GM18519 (cell line): ENCODE measurements around the gene IL17RD.
"Not testable (repeated sequence)": the region's sequence is repeated elsewhere in the genome, so short reads cannot be mapped to it uniquely, and the experiment has no call there.

Experiments used
- ATAC-seq: cut with Tn5 transposase; IDR thresholded peaks from one replicate; pipeline ENCODE4 v1.9.1; 2021; ENCODE audit warnings: mild to moderate bottlenecking, moderate library complexity; ENCODE audit not compliant: unreplicated experiment, low FRiP score

IL17RD gene

GRCh38 chr3:57097536-57097935, 67.6 kb downstream of the IL17RD start:
- ATAC-seq: no peak

- ATAC-seq: no peak
Observed at GRCh38 chr3:57095363-57095762, 69.8 kb downstream of the IL17RD start.

GRCh38 chr3:57094575-57094974, 70.6 kb downstream of the IL17RD start:
- no peak for ATAC-seq

- ATAC-seq: no peak
Observed at GRCh38 chr3:57093971-57094535, 71.1 kb downstream of the IL17RD start.

GRCh38 chr3:57093489-57093888, 71.7 kb downstream of the IL17RD start:
- ATAC-seq: no peak

DNA sequence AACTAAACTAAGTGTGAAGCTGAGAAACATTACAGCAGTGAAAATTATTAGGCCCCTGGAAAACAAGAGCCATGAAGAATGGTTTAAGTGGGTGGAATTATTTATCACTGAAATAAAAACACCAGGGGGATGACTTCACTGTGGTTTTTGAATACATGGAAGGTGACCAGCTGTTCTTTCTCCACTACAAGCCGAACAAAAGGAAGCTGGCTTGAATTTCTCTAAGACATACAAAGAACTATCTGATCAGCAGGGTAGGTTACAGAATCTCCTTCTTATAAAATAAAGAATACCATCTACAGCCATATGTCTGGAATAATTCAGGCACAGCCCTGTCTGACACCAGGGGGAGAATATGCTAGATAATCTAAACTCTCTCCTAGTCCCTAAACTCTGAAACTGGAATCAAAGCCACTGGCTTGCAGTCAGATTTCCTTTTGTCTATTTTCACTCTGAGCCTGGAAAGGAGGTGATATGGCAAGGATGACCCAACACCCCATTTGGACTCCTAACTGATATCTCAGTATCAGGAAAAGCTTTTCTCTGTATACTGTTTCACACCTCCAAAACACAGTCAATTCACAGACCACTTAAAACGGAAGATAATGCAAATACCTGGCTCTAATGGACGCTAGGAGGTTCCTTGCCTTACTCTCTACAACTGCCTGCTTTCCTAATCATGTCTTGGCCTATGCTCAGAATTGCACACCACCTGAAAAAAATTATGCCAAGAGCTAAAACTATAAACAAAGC, 73.5 kb downstream of the IL17RD start:
- no peak for ATAC-seq

DNA sequence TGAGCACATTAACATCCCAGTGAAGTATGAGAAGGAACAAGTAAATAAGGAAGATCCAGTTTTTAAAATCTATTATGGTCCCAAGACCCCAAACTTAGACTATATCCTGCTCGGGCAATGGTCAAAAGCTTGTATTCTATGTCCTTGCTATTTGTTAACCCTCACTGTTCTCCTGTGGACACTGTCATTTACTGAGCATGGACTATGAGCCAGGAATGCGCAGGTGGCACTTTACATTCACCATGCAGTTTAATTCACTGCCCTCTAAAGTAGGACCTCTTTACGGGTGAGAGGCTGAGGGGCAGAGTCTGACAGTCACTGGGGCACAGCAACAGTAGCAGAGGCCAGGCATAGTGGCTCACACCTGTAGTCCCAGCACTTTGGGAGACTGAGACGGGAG, 76.1 kb downstream of the IL17RD start:
- no peak for ATAC-seq

- no peak for ATAC-seq
Observed at GRCh38 chr3:57088503-57088902, 76.7 kb downstream of the IL17RD start.

GRCh38 chr3:57087361-57088092, 77.6 kb downstream of the IL17RD start:
- no peak for ATAC-seq

DNA sequence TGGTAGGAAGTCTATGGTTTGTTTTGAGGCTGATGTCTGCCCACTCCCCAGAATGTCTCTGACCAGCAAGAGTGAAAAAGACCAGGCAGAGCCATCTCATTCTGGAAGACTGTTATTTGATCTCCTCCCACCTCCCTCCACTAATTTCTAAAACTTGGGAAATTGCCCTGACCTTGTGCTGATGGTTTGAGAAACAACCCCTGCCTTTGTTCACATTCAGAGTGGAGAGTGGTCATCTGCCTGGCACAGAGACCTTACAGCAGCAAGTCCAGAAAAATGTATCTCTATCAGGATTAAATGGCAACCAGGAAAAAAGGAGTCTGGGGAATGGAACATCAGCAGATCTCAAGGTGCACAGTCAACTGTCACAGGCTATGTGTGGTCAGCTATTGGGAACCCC, 79.0 kb downstream of the IL17RD start:
- no peak for ATAC-seq

- no peak for ATAC-seq
Observed at GRCh38 chr3:57085211-57085610, 79.9 kb downstream of the IL17RD start.

GRCh38 chr3:57083266-57083995, 81.7 kb downstream of the IL17RD start:
- ATAC-seq: not testable (repeated sequence)

- no peak for ATAC-seq
Observed at GRCh38 chr3:57082481-57082880, 82.7 kb downstream of the IL17RD start.

- no peak for ATAC-seq
Observed at GRCh38 chr3:57081173-57081572, 84.0 kb downstream of the IL17RD start.

DNA sequence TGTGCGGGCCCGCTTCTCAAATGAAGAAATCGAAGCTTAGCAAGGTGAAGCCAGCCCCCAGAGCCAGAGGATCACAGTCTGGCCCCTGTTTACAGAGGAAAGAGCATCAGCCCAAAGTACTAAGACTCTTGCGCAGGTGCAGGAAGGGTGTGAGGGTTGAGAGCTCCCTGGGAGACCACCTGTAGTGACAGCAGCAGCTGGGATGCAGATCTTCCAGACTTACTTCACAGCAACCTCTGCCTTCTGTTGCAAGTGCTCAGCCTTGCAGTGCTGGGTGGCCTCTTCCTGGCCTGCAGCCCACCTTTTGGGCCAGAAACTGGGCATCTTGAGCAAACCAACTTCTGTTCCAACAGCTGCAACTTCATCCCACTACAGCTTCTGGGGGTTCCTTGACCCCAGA, 85.0 kb downstream of the IL17RD start:
- ATAC-seq: no peak

- ATAC-seq: no peak
Observed at GRCh38 chr3:57079474-57079831, 85.7 kb downstream of the IL17RD start.

- no peak for ATAC-seq
Observed at GRCh38 chr3:57078635-57079473, 86.3 kb downstream of the IL17RD start.

- no peak for ATAC-seq
Observed at GRCh38 chr3:57078344-57078634, 86.9 kb downstream of the IL17RD start.

DNA sequence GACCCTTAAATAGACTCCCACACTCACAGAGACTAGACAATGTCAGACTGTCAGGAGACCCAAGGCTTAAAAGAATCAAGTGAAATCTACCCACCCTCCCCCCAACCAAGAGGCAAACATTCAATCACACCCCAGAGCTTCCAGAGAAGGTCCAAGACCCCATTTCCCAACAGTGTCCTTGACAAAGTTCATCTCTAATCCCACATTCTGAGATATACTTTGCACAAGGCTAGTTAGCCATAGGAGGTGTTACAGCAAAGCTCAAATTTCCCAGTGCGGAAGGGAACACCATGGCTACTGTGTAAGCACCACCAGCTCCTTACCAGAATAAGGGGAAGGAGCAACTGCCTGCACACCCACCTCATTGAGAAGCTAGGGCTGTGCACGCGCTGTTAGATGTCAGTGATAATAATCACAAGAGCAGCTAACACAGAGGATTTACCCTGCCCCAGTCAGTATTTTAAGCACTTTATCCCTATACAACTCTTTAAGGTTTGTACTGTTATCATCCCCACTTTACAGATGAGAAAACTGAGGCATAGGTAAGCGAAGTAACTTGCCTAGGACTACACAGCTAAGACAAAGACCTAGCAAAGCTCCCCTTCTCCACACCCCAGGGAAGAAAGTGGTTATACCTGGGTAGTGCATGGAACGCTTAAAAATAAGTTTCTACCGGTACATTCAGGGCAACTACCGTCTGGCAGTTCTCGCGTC, 87.4 kb downstream of the IL17RD start:
- no peak for ATAC-seq

GRCh38 chr3:57076422-57076951, 88.7 kb downstream of the IL17RD start:
- ATAC-seq: no peak
